Neural cell (in vitro differentiated cells): ENCODE data around the gene LDLRAD2.

Source experiments
- EP300 ChIP-seq: fragments of 450-650 bp; conservative IDR thresholded peaks from 2 replicates; pipeline ENCODE4 v1.6.1; 2014; ENCODE audit warnings: antibody characterized with exemption, mild to moderate bottlenecking, moderate library complexity; ENCODE audit not compliant: poor library complexity, severe bottlenecking
- EZH2 ChIP-seq: fragments of 200-600, 300-800 bp; shearing (Covaris generic), sonication (generic); IDR thresholded peaks from 2 replicates; pipeline ENCODE4 v1.6.1; 2014; ENCODE audit warnings: antibody characterized with exemption, low read length, borderline replicate concordance, mild to moderate bottlenecking; ENCODE audit not compliant: insufficient read depth, poor library complexity, severe bottlenecking
- TF ChIP-seq, protein P1 (sequence below): fragments of 450-650 bp; IDR thresholded peaks from 2 replicates; pipeline ENCODE4 v1.5.1; 2014; ENCODE audit warnings: antibody characterized with exemption, mild to moderate bottlenecking, moderate library complexity; ENCODE audit not compliant: poor library complexity, severe bottlenecking

DNA sequence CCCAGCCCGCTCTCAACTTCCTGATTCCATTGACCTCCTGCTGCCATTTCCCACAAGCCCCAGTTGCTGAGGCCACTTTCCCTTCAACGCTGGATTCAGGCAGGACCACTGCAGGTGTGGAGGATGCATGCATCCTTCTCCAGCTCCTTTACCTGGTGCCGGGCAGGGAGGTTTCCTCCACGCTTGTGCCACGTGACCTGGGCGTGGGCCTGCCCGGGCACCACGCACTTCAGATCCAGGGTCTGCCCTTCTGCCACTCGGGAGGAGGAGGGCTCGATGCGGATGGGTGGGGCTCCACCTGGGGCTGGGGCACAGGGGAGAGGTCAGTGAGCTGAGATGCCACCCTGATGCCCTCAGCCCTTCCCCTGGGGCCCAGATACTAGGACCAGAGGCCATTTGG lies 31.9 kb downstream of the LDLRAD2 start:
- TF ChIP-seq, protein P1, sequence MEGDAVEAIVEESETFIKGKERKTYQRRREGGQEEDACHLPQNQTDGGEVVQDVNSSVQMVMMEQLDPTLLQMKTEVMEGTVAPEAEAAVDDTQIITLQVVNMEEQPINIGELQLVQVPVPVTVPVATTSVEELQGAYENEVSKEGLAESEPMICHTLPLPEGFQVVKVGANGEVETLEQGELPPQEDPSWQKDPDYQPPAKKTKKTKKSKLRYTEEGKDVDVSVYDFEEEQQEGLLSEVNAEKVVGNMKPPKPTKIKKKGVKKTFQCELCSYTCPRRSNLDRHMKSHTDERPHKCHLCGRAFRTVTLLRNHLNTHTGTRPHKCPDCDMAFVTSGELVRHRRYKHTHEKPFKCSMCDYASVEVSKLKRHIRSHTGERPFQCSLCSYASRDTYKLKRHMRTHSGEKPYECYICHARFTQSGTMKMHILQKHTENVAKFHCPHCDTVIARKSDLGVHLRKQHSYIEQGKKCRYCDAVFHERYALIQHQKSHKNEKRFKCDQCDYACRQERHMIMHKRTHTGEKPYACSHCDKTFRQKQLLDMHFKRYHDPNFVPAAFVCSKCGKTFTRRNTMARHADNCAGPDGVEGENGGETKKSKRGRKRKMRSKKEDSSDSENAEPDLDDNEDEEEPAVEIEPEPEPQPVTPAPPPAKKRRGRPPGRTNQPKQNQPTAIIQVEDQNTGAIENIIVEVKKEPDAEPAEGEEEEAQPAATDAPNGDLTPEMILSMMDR, result no peak
- TF ChIP-seq EZH2 (no peak), EP300 (no peak)
